22Rv1 (cell line): Measurements from ENCODE around the gene PAPPA2.

Experiments
- H3K27ac ChIP-seq: fragments of 450-650 bp; 2 replicates; pipeline ENCODE4 v1.5.1; 2017
- ZFX ChIP-seq: fragments of 450-650 bp; IDR thresholded peaks from 2 replicates; pipeline ENCODE4 v1.6.1; 2017; ENCODE audit warnings: antibody characterized with exemption, borderline replicate concordance
- TF ChIP-seq, protein P1 (sequence below): fragments of 450-650 bp; IDR thresholded peaks from 2 replicates; pipeline ENCODE4 v1.5.1; 2017; ENCODE audit warnings: mild to moderate bottlenecking

Gene PAPPA2

DNA sequence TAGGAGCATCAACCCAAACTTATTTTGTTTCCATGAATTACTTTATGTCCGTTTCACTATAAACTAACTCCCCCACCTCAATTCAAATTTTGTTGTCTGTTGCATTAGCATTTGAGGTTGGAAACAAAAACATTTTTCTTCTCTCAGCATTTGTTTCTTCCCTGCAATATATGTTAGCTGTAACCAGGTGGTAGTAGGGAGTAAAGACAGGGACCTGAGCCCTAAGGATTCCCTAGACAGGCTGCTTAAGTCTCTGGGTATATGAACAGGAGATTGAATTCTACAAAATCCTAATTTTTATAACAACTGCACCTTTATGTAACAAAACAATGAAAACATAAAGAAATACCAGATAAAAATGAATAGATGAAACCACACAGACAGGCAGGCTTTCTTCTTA lies 242.6 kb downstream of the PAPPA2 start:
- TF ChIP-seq ZFX = no peak
- TF ChIP-seq, protein P1, sequence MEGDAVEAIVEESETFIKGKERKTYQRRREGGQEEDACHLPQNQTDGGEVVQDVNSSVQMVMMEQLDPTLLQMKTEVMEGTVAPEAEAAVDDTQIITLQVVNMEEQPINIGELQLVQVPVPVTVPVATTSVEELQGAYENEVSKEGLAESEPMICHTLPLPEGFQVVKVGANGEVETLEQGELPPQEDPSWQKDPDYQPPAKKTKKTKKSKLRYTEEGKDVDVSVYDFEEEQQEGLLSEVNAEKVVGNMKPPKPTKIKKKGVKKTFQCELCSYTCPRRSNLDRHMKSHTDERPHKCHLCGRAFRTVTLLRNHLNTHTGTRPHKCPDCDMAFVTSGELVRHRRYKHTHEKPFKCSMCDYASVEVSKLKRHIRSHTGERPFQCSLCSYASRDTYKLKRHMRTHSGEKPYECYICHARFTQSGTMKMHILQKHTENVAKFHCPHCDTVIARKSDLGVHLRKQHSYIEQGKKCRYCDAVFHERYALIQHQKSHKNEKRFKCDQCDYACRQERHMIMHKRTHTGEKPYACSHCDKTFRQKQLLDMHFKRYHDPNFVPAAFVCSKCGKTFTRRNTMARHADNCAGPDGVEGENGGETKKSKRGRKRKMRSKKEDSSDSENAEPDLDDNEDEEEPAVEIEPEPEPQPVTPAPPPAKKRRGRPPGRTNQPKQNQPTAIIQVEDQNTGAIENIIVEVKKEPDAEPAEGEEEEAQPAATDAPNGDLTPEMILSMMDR = no peak
- no peak overlapping the region for H3K27ac ChIP-seq

- no peak for TF ChIP-seq ZFX
- TF ChIP-seq, protein P1 = peak; percentile 41
- H3K27ac ChIP-seq = no peak overlapping the region
These were observed 254.2 kb downstream of the PAPPA2 start for GRCh38 chr1:176717066-176717750.

DNA sequence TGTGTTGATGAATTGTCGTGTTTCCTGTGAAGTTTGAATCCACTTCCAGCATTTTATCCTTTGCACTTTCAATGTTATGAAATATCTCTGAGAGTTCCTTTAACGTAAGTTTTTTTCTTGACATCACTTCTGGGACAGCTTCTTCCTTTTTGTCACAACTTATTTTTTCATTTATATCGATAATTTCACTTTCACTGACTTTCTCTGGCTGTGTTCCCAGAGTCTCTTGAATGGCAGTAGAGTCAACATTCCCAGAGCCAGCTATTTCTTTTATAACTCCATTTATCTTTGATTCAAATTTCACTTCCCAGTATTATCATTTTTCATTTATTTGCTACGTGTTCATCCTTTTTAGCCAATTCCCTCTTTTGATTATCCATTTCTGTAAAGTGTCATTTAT lies 256.5 kb downstream of the PAPPA2 start:
- no peak for TF ChIP-seq ZFX
- TF ChIP-seq, protein P1 = no peak
- H3K27ac ChIP-seq = no peak overlapping the region

GRCh38 chr1:176720838-176721237 lies 257.9 kb downstream of the PAPPA2 start:
- TF ChIP-seq, protein P1 = no peak
- TF ChIP-seq ZFX = no peak
- no peak overlapping the region for H3K27ac ChIP-seq

- TF ChIP-seq, protein P1 = no peak
- TF ChIP-seq ZFX = no peak
- H3K27ac ChIP-seq = no peak overlapping the region
These were observed 270.7 kb downstream of the PAPPA2 start for GRCh38 chr1:176733661-176734060.

DNA sequence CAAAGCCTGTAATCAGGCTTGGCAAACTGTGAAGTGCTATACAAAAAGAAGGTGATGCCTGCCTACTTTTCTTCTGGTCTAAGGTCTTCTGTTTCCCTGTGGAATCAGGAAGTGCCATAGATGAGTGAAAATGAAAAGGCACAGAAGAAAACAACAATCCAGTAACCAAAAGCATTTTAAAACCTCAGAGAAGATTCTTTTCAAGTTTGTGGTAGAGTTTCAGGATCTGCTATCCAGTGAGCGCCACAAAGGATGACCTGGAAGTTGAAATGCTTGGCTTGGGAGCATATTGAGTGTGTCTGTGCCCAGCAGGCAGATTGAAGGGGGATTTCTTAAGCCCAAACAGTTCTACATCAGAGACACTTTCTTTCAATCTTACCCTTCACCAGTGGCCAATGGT lies 272.2 kb downstream of the PAPPA2 start:
- TF ChIP-seq, protein P1 = no peak
- H3K27ac ChIP-seq = no peak overlapping the region

- H3K27ac ChIP-seq = no peak overlapping the region
- TF ChIP-seq, protein P1 = no peak
- no peak for TF ChIP-seq ZFX
These were observed 273.0 kb downstream of the PAPPA2 start for GRCh38 chr1:176736015-176736414.
